ENCODE measurements around the gene SUN3.

Gene SUN3, protein sequence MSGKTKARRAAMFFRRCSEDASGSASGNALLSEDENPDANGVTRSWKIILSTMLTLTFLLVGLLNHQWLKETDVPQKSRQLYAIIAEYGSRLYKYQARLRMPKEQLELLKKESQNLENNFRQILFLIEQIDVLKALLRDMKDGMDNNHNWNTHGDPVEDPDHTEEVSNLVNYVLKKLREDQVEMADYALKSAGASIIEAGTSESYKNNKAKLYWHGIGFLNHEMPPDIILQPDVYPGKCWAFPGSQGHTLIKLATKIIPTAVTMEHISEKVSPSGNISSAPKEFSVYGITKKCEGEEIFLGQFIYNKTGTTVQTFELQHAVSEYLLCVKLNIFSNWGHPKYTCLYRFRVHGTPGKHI

DNA sequence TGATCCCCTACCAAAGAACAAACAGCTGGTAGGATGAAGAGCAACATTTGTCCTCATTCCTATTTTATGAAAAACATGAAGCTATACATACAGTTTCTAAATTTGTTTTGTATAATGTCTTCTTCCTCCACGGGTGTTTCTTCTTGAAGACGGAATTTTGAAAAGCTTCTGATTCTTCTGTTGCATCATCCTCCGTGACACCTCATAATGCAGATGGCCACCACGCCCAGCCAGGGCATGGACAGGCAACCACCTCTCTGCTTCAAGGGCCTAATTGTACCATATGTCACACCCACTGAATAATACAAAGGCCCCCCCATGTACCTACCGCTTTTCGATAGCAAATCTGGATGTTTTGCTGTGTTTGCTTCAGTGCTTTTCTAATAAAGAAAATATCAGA is at the start of gene SUN3:
SUN3 (minus strand) TSS at position 170 of the 400 bp plus-strand sequence; CDS start at position 1, 169 bp downstream.
- no peak for DNase-seq (ENCODE audit: low spot score)

DNA sequence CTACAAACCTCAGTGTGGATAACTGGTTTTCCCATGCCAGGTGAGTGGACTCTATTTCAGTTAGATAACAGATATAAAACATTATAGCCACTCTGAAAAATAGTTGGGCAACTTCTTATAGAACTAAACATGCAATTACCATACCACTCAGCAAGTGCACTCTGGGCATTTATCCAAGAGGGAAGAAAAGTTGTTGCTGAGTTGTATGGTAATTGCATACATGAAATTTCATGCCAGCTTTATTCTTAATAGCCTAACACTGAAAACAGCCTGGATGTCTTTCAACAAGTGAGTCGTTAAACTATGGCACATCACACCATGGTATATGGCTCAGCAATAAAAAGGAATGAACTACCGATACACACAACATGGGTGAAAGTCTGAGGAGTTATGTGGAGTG is 49.6 kb upstream of the SUN3 start:
- DNase-seq (ENCODE audit: low spot score): no peak

DNA sequence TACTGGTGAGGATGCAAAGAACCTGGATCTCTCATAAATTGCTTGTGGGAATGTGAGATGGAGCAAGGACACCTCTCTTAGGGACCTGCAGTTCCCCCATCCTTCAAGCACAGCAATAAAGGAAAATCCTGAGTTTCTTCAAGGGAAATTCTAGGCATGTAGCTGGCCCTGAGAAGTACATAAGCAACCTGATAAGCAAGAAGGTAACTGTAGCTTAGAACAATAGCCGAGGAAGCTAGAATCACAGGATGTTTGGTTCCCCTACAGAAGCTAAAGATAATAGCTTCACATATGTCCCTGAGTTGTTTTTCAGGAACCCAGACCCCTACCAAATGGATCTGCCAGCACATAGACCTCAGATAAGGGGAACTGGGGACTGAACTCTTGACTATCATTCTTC is 48.5 kb upstream of the SUN3 start:
- no peak for DNase-seq (ENCODE audit: low spot score)

DNA sequence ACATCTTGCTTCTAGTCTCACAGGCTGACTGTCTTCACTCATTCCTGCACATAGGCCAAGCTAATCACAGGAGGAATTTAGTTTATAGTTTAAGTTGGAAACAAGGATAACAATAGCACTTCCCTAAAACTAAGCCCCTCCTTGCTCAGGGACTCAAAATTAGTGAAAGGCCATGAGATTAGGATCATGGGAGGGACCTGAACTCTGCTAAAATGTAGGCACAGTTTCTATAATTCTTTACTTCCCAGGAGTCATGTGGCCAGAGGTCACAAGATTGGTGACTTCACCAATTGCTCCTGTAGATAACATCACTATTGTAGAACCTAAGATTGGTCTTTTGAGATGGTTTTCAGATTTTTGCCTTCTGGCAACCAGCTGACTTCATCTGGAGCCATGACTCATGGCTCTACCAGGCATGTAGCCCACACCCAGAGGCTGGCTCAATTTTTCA is 45.3 kb upstream of the SUN3 start:
- peak; percentile 28 for DNase-seq (ENCODE audit: low spot score)

DNA sequence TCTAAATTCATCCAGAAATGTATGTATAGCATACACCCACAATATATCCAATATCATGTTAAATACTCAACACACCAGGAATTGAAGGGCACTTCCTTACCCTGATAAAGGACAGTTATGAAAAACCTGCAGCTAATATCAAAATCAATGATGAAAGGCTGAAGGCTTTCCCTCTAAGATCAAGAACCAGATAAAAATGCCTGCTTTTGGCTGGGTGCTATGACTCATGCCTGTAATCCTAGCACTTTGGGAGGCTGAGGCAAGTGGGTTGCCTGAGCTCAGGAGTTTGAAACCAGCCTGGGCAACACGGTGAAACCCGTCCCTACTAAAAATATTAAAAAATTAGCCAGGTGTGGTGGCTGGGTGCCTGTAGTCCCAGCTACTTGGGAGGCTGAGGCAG is 38.6 kb upstream of the SUN3 start:
- DNase-seq (ENCODE audit: low spot score): no peak

DNA sequence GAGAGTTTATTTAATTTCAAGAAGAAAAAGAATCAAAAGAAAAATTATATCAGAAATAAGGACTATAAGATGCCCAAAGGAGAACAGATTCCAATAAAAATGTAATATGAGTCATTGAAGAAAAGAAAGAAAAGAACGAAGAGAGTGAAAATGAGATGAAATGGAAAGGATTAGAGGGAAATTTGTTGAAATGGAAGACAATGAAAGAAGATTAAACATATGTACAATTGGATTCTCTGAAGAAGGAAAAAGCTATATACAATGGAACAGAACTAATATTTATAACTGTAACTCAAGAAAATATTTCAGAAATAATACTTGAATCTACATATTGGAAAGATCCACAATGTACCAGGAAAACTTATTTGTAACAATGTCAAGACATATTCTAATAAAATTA is 35.1 kb upstream of the SUN3 start:
- DNase-seq (ENCODE audit: low spot score): no peak

DNA sequence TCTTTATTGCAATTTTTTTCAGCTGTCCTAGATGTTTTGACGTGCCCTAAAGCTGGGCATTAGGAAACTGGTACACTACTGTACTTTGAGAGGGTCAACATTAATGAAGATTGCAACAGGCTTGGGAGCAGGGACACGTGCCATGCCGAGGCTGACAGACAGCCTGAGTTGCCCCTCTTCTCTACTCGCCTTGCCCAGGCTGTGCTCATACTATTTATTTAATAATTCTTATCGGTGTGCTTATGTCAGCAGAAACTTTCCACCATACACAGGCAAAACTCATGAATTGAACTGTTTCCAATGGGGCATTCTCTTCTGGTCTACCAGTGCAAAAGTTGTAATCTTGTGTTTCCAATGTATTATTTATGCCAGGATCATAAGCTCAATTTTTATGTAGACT is 30.8 kb upstream of the SUN3 start:
- DNase-seq (ENCODE audit: low spot score): no peak

DNA sequence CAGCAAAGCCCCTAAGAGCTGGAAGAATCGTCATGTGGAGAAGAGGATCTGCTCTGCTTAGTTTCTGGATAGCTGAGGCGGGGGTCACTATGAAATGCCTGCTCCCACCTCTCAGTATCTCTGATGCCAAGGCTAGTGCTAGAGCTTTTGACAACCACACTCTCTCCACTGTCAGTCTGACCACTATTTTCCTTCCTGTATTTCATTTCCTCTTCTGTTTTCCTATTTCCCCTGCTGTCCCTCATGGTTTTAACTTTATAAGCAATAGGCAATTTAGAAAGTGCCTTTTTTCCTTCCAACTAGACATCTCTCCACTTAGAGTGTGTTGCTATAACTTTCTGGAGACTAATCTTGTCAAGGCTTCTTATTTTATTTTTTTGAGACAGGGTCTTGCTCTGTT is 30.1 kb upstream of the SUN3 start:
- DNase-seq (ENCODE audit: low spot score): no peak

DNA sequence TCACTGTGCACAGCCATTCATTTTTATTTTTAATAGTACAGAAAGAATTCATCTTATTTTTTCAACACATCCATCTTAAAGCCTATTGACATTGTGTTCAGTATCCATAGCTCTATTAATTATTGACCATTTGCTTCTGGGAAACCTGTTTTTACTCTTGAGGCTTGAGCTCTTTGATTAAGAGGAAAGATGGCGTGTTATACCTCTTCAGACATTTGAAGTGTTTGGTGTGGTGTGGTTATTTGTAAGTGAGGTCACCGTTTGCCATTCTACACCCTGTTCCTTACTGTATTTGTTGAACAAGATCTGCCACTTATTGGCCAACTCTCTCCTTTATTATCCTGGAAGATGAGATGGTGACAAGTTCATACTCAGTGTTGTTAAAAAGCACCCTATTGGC is 24.8 kb upstream of the SUN3 start:
- DNase-seq (ENCODE audit: low spot score): no peak

DNA sequence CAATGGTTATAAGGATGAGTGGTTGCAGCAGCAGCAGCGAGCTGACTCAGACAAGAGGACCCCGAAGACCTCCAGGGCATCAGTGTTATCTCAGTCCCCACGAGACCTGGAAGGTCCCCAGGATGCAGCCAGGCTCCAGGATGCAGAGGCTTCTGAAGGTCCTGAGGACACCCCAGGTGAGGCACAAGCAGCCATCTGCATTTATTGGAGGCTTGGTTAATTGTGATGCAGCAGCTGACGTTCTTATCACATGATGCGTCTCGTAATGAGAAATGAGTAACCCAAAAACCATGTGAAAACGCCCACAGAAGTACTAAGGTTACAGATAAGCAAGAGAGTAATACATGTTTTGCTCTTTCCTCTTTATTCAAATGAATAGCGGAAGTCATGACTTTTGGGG is 23.8 kb upstream of the SUN3 start:
- DNase-seq (ENCODE audit: low spot score): no peak

DNA sequence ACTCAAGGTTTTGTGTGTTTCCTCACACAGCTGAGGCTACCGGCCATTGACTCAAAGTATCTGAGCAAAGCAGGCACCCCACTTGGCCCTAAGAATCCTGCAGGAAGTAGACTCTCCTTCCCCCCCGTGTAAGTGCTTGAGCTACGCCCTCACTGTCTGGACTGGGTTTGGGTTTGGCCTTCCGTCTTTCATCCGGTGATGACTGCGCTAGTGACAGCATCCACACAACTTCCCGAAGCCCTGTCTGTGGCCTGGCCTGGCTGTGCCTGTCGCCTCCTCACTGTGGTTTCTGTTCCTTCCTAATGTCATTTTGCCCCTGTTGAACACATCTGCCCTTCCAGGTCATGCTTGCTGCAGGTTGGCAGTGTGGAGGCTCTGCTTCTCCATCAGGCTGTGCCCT is 20.9 kb upstream of the SUN3 start:
- no peak for DNase-seq (ENCODE audit: low spot score)

DNA sequence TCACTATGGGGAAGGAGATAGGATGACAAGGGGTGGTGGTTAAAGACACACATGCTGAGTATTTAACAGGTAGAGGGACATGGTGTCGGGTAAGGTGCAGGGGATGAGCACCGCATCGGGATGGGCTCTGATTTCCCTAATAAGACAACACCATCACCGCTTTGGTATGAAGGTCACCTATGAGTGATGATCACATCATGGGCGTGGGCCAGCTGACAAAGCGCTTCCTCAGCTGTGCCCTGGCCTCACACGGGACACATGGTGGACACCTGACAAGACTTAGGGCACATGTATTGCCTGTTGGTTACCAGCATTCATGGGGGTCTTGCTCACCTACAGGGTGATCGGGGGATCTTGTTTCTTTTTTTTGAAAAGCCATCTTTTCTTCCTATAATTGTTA is 19.2 kb upstream of the SUN3 start:
- DNase-seq (ENCODE audit: low spot score): no peak

DNA sequence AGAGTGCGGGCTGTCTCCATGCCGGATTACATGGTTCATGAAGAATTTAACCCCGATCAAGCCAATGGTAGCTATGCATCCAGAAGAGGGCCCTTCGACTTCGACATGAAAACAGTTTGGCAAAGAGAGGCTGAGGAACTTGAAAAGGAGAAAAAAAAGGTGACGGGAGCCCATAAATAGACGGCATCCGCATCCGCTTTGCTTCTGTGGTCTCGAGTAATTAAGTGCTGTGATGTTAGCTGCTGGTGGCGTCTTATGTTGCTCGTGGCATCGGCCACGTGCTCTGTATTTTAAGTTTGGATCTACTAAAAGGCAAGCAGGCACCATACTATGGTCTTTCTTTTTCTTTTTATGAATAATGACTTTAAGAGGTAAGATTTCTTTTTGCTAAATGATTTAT is 17.6 kb upstream of the SUN3 start:
- no peak for DNase-seq (ENCODE audit: low spot score)

DNA sequence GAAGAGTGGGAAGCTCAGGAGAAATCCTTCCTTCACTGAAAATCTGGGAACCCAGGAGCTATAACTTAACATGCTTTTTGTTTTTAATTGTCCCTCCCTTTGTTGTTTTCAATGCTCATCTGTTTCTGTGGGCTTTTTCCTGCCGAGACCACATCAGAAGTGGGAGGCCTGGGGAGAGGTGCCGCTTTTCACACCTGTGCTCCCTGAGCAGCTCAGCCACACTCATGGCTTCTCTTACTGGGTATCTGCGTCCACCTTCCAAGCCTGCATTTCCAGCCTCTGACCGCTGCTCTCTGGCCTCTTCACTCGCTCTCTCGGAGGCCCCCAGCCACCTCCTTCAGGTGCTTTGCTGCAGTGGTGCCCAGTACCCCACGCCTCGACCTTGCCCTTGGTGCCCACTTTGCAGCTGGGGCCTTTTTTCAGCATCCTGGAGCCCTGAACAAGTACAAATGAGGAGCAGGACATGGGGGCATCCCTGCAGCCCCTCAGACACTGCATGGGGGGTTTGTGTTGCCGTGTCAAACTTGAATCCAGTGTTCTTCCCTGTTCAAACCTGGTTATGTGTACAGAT is 16.4 kb upstream of the SUN3 start:
- no peak for DNase-seq (ENCODE audit: low spot score)

DNA sequence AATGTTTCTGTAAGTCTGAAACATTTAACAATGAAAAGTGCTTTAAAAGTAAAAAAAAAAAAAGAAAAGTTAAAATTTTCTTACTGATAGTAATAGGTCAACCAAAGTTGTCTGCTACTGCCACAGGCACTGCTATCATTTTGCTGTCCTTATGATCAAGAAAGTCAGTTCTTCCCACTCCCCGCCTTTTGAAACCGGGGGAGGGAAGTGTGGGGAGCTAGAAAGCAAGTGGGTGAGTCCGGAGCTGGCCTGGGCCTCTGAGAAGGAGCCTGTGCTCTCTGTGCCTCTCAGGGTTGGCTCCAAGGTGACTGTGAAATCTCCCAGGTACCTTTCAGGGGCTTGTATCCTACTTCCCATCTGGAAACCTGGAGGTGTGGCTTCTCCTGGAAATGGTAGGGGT is 13.7 kb upstream of the SUN3 start:
- no peak for DNase-seq (ENCODE audit: low spot score)

DNA sequence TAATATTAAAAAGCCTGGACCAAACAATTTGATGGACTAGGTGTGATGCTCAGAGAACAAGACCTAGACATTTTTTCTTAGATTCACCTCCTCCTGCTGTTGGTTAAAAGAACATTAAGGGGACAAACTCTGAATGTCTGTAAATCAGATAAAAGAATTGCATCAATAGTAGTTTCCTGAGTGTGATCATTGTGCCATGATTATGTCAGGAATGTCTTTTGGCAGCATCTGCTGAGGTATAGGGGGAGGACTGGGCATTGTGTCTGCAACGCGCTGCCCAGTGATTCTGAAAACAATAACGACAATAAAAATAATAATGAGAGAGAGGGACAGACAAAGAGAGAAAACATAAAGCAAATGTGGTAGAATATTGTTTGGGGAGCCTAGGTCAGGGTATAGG is 13.3 kb upstream of the SUN3 start:
- DNase-seq (ENCODE audit: low spot score): peak; percentile 65

DNA sequence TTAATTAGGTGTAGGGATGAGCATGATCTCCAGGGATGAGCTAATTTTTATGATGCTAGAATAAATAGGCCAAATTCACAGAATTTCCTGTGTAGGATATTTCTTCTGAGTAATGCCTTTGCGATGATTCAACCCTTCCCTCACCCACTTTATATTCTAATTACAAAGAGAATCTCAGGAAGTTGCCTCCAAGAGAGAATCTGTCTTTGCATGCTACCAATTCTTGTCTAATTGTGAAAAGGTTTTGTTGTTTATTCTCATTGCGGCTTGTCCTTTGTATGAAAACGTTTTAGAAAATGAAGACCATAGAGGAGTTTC is 12.7 kb upstream of the SUN3 start:
- DNase-seq (ENCODE audit: low spot score): peak; percentile 72

DNA sequence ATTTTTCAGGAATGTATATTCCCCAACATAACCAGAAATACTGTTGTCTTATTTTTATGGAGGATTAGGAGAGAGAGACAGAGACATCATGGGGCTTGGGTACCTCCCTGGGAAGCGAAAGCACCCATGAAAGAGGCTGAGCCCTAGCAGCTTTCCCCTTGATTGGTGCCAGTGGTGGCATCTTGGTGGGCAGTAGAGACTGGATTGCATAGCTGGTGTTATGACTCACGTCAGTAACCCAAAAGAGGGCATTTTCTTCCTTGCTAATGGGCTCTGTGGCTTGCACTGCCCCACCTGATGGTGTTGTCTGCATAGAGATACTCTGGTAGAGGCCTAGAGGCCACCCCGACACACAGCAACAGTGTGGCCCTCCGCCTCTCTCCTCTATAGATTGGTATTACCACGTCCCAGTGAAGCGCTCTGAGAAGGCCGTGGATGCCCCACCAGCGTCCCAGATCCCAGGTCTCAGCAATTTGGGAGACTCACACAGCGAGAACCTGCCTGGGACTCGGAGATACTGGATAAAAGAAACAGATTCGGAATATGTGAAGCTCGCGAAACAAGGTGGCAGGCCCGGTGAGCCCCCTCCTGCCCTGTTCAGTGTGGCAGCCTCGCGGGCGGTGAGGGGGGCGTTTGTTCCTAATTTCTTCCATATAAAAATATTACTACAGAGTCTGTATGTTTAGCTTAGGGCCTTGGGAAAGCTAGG is 12.2 kb upstream of the SUN3 start:
- DNase-seq (ENCODE audit: low spot score): no peak

DNA sequence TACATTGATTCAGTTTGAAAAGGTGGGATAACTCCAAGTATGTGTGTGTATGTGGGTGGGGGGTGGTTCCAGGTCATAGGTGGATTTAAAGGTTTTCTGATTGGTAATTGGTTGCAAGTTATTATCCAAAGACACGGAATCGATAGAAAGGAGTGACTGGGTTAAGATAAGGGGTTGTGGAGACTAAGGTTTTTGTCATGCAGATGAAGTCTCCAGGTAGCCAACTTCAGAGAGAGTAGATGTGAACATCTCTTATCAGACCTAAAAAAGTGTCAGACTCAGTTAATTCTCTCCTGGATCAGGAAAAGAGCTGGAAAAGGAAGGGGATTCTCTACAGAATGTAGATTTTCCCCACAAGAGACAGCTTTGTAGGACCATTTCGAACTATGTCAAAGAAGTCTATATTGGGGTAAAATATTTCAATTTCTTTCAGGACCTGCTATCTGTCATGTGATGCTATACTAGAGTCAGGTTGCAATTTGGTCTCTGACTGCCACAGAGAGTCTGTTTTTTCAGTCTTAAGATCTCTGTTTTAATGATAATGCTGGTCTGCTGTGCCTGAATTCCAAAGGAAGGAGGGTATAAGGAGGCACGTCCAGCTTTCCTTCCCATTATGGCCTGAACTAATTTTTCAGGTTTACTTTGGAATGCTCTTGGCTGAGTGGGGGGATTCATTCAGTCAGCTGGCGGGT is 10.1 kb upstream of the SUN3 start:
- no peak for DNase-seq (ENCODE audit: low spot score)

DNA sequence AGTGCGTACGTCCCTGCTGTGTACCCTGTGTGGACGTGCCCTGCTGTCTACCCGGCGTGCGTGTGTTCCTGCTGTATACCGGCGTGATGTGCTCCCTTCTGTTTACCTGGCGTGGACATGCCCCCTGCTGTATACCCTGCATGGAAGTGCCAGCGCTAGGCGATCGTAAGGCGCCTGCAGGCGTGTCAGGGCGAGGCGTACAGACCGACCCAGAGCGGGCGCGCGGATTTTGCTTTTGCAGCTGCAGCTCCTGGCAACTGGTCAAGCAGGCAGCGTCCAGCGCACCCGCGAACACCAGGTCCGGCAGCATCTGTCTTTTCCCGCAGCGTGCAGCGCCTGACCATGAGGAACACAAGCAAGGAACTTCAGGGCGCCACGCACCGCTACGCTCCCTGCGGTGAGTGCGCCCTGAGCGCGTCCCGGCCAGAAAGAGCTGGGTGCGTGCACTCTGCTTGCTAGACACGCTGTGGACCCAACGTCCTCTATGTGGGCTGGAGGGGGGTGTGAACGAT is 7.1 kb upstream of the SUN3 start:
- peak; percentile 46 for DNase-seq (ENCODE audit: low spot score)

DNA sequence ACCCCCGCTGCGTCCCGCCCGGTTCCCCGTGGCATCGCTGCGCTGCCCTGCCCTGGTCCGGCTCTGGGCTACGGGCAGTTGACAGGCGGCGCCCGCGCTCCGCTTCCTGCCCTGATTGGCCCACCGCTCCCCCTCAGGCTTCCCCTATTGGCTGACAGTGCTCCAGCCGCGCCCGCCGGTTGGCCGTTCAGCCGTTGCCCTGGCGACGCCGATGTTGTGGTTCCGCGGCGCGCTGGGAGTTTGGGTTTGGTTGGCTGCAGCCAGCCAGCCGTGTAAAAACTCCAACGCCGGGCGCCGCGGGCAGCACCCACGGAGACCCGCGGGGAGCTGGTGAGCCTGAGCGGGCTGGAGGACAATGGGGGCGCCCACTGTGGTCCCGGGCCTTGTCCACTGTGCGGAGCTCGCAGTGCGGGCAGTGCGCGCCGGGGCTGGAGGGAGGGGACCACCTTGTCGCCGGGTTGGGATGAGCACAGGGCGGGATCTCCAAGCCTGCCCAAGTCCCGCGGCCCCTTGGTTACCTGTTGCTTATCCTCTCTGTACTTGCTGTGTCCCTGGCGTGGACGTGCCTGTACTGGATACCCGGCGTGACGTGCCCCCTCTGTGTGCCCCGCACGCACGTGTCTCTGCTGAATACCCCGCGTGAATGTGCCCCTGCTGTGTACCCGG is 6.5 kb upstream of the SUN3 start, which contains the start of gene C7orf57:
C7orf57 (plus strand) TSS at position 243 of the 666 bp plus-strand sequence. CDS start 766 bp downstream, outside the sequence.
- DNase-seq (ENCODE audit: low spot score): peak; percentile 99

DNA sequence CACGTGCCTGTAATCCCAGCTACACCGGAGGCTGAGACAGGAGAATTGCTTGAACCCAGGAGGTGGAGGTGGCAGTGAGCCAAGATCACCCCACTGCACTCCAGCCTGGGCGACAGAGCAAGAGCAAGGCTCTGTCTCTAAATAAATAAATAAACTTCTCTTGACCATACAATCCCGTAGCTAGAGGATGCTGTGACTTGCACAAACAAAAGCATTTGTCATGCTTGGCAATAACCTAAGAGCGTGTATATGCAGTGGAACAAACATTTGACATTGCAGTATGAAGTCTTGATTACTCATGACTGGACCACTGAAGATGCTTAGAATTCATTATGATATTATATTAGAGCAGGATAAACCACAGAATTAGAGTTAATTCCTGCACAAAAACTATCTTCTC is 5.0 kb upstream of the SUN3 start:
- no peak for DNase-seq (ENCODE audit: low spot score)

All from GM03348 (cell line).